ENCODE results near the gene SOX15. TPM values are rescaled to one million over a fixed set of nuclear protein-coding genes. Genes with fewer than 3 reads are reported as not detected.

Gene SOX15
- total and polyA plus RNA-seq, 2 of the 13 experiments (the other 11 are each of a cell fraction or from before 2014, with no cell fraction given): 0.07 to 0.18 TPM

DNA sequence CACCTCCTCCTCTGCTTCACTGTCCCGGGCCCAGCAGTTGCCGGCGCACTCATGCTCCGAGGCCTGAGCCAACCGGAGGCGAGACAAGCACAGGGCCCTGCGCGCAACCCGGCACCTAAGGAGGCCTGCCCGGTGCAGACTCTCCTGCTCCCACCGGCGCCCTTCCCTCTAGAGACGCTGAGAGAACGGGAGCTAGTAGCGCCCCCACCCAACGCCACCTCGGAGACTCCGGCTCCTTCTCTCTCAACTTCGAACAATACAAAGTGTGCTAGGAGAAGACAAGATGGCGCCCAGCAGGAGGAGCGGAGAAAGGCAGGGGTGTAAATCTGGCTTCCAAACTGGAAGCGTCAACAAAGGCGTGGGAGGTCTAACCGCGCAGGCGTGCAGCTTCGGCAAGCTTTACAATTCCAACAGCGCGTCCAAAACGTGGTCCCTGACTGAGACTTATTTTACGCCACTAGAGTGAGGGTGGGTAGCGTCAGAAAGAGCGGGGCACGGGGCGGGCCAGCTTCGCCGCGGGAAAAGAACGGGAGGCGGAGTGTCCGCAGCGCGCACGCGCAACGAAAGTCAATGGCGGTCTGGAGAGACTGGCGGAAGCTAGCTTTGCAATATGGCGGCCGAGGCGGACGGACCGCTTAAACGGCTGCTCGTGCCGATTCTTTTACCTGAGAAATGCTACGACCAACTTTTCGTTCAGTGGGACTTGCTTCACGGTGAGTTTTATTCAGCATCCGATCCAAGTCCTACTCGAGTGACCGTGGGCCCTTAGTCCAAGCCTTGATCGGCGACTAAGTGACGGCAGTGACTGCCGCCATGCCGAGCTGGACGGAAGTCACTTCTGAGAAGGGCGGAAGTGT, 6.4 kb downstream of the SOX15 start, which contains the start of gene MPDU1 (continued):
- TF ChIP-seq SRF (IDR thresholded peaks at IDR 0.05; ENCODE audit: low read depth, low read length) (no peak), ZNF292 (CRISPR knock-in tag; IDR thresholded peaks at IDR 0.05; ENCODE audit: borderline replicate concordance, low read depth) (peak; percentile 28; the same call in 1 of the 2 replicates), PRMT3 (CRISPR knock-in tag; IDR thresholded peaks at IDR 0.05; ENCODE audit: borderline replicate concordance, low read depth) (peak; percentile 50; the same call in 1 of the 2 replicates), ZNF572 (CRISPR knock-in tag; IDR thresholded peaks at IDR 0.05) (no peak), ZNF772 (CRISPR knock-in tag; IDR thresholded peaks at IDR 0.05) (peak; percentile 78; the same call in 1 of the 2 replicates), ZNF574 (CRISPR knock-in tag; IDR thresholded peaks at IDR 0.05) (peak; percentile 92), PITX1 (CRISPR knock-in tag; IDR thresholded peaks at IDR 0.05) (0 out of 2 replicates have a peak, but pooled peaks have one; percentile 26), ZNF253 (CRISPR knock-in tag; IDR thresholded peaks at IDR 0.05; ENCODE audit: borderline replicate concordance) (peak; percentile 50; the same call in 1 of the 2 replicates), PRPF4 (IDR thresholded peaks at IDR 0.05; ENCODE audit: low read depth, low read length, poor library complexity, severe bottlenecking) (no peak), PPARG (CRISPR knock-in tag; conservative IDR thresholded peaks at IDR 0.05) (peak; percentile 49; the same call in 1 of the 2 replicates), PBX2 (CRISPR knock-in tag; IDR thresholded peaks at IDR 0.05) (no peak), ZNF646 (CRISPR knock-in tag; IDR thresholded peaks at IDR 0.05) (no peak), TBP (CRISPR knock-in tag; IDR thresholded peaks at IDR 0.05) (no peak), ZNF674 (CRISPR knock-in tag; IDR thresholded peaks at IDR 0.05; ENCODE audit: low read depth) (no peak)
- TF ChIP-seq, protein P1, sequence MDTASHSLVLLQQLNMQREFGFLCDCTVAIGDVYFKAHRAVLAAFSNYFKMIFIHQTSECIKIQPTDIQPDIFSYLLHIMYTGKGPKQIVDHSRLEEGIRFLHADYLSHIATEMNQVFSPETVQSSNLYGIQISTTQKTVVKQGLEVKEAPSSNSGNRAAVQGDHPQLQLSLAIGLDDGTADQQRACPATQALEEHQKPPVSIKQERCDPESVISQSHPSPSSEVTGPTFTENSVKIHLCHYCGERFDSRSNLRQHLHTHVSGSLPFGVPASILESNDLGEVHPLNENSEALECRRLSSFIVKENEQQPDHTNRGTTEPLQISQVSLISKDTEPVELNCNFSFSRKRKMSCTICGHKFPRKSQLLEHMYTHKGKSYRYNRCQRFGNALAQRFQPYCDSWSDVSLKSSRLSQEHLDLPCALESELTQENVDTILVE (CRISPR knock-in tag; IDR thresholded peaks at IDR 0.05): no peak; the same call in 1 of the 2 replicates
- TF ChIP-seq, protein P2, sequence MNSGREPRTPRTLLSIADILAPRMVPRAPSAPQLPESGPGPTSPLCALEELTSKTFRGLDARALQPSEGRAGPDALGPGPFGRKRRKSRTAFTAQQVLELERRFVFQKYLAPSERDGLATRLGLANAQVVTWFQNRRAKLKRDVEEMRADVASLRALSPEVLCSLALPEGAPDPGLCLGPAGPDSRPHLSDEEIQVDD (CRISPR knock-in tag; IDR thresholded peaks at IDR 0.05; ENCODE audit: borderline replicate concordance): no peak

Data from HepG2 (cell line).